HepG2 (cell line): ENCODE data around the gene CLK4. TPM values are rescaled to one million over a fixed set of nuclear protein-coding genes. Genes with fewer than 3 reads are reported as not detected.
A peak's percentile ranks its signal among the peaks of the same experiment; 100 is the strongest.

Source experiments
- ATM ChIP-seq: fragments of 450-650 bp; IDR thresholded peaks from 2 replicates; pipeline ENCODE4 v1.7.1; 2017; ENCODE audit warnings: mild to moderate bottlenecking, borderline replicate concordance
- FOSL2 ChIP-seq: sonication (generic); formaldehyde crosslinking; IDR thresholded peaks from 2 replicates; pipeline ENCODE4 v1.4.0; 2020; ENCODE audit warnings: missing genetic modification reagents
- FOXC1 ChIP-seq: sonication (generic); formaldehyde crosslinking; IDR thresholded peaks from 2 replicates; pipeline ENCODE4 v1.8.0; 2022; ENCODE audit warnings: mild to moderate bottlenecking, missing genetic modification reagents, borderline replicate concordance
- HDAC6 ChIP-seq: fragments of 200-600 bp; sonication (generic); IDR thresholded peaks from 2 replicates; pipeline ENCODE4 v1.7.0; 2017; ENCODE audit warnings: mild to moderate bottlenecking, antibody characterized with exemption, low read length, low read depth
- KDM4B ChIP-seq: sonication (generic); formaldehyde crosslinking; IDR thresholded peaks from 2 replicates; pipeline ENCODE4 v1.4.0; 2020; ENCODE audit warnings: missing genetic modification reagents
- KMT2A ChIP-seq: sonication (generic); formaldehyde crosslinking; IDR thresholded peaks from 2 replicates; pipeline ENCODE4 v1.4.0; 2020; ENCODE audit warnings: missing genetic modification reagents
- NFKBIZ ChIP-seq: IDR thresholded peaks from 2 replicates; pipeline ENCODE4 v1.6.1; 2018; ENCODE audit warnings: missing genetic modification reagents, missing compliant biosample characterization
- PCBP2 ChIP-seq: fragments of 200-400 bp; formaldehyde crosslinking; optimal IDR thresholded peaks from 2 replicates; pipeline ENCODE3; 2018; ENCODE audit warnings: low read length, low read depth; ENCODE audit not compliant: poor library complexity, severe bottlenecking
- SNAI1 ChIP-seq: sonication (generic); formaldehyde crosslinking; IDR thresholded peaks from 2 replicates; pipeline ENCODE4 v1.5.0; 2020; ENCODE audit warnings: mild to moderate bottlenecking, missing genetic modification reagents, borderline replicate concordance
- SP140L ChIP-seq: sonication (generic); formaldehyde crosslinking; IDR thresholded peaks from 2 replicates; pipeline ENCODE4 v1.4.0; 2020; ENCODE audit warnings: missing genetic modification reagents, borderline replicate concordance
- THAP11 ChIP-seq: IDR thresholded peaks from 2 replicates; pipeline ENCODE4 v1.6.1; 2016; ENCODE audit warnings: missing biosample characterization, missing genetic modification reagents
- YEATS4 ChIP-seq: sonication (generic); formaldehyde crosslinking; IDR thresholded peaks from 2 replicates; pipeline ENCODE4 v1.4.0; 2020; ENCODE audit warnings: missing genetic modification reagents, borderline replicate concordance
- ZNF205 ChIP-seq: IDR thresholded peaks from 2 replicates; pipeline ENCODE4 v1.6.1; 2018; ENCODE audit warnings: missing biosample characterization, missing genetic modification reagents
- ZNF367 ChIP-seq: sonication (generic); formaldehyde crosslinking; IDR thresholded peaks from 2 replicates; pipeline ENCODE4 v1.4.0; 2020; ENCODE audit warnings: missing genetic modification reagents, borderline replicate concordance
- ZNF501 ChIP-seq: sonication (generic); formaldehyde crosslinking; IDR thresholded peaks from 2 replicates; pipeline ENCODE4 v1.5.1; 2020; ENCODE audit warnings: mild to moderate bottlenecking, moderate library complexity, missing genetic modification reagents
- ZNF562 ChIP-seq: sonication (generic); formaldehyde crosslinking; IDR thresholded peaks from 2 replicates; pipeline ENCODE4 v1.8.0; 2022; ENCODE audit warnings: missing genetic modification reagents, borderline replicate concordance
- ZNF598 ChIP-seq: sonication (generic); formaldehyde crosslinking; IDR thresholded peaks from 2 replicates; pipeline ENCODE4 v1.5.1; 2020; ENCODE audit warnings: mild to moderate bottlenecking, missing genetic modification reagents, borderline replicate concordance
- ZNF747 ChIP-seq: sonication (generic); formaldehyde crosslinking; IDR thresholded peaks from 2 replicates; pipeline ENCODE4 v1.8.1; 2023; ENCODE audit warnings: missing genetic modification reagents, mild to moderate bottlenecking, borderline replicate concordance
- ZNF790 ChIP-seq: sonication (generic); formaldehyde crosslinking; IDR thresholded peaks from 2 replicates; pipeline ENCODE4 v1.8.0; 2022; ENCODE audit warnings: missing genetic modification reagents, mild to moderate bottlenecking, borderline replicate concordance
- ZNF839 ChIP-seq: sonication (generic); formaldehyde crosslinking; IDR thresholded peaks from 2 replicates; pipeline ENCODE4 v1.4.0; 2020; ENCODE audit warnings: missing genetic modification reagents, mild to moderate bottlenecking, borderline replicate concordance
- polyA plus RNA-seq, 8 experiments: library from polyadenylated mRNA; depleted of rRNA in 3 of 8; stranded (reverse) in 7 of 8; unstranded in 1 of 8; fragments of >200 nt; fragmentation: Illumina TruSeq in 4 of 8; extraction: Trizol in 4 of 8; gene quantifications; 2 replicates each; pipeline versions ENCODE4 v1.2.1 to v1.2.3, GENCODE V29; 2011 to 2016; ENCODE audit warnings: low read depth in 4 of 8, missing spikeins in 1 of 8, mixed read lengths in 1 of 8; ENCODE audit not compliant: insufficient read depth in 1 of 8
- total RNA-seq, 5 experiments: library from RNA; depleted of rRNA; stranded (reverse); fragments of >200 nt; fragmentation: Illumina TruSeq; extraction: Trizol; gene quantifications; 2 replicates each; pipeline ENCODE4 v1.2.3, GENCODE V29; 2016; ENCODE audit warnings: low read depth in 1 of 5
- TF ChIP-seq, protein P1 (sequence below): sonication (generic); formaldehyde crosslinking; IDR thresholded peaks from 2 replicates; pipeline ENCODE4 v1.5.0; 2020; ENCODE audit warnings: missing genetic modification reagents, mild to moderate bottlenecking, borderline replicate concordance
- TF ChIP-seq, protein P2 (sequence below): IDR thresholded peaks from 2 replicates; pipeline ENCODE4 v1.6.1; 2016; ENCODE audit warnings: missing compliant biosample characterization, missing genetic modification reagents, borderline replicate concordance
- TF ChIP-seq, protein P3 (sequence below): sonication (generic); formaldehyde crosslinking; IDR thresholded peaks from 2 replicates; pipeline ENCODE4 v1.8.0; 2022; ENCODE audit warnings: mild to moderate bottlenecking, missing genetic modification reagents, moderate library complexity
- TF ChIP-seq, protein P4 (sequence below): sonication (generic); formaldehyde crosslinking; IDR thresholded peaks from 2 replicates; pipeline ENCODE4 v1.5.1; 2020; ENCODE audit warnings: missing genetic modification reagents, mild to moderate bottlenecking, borderline replicate concordance

The CLK4 gene
- total and polyA plus RNA-seq, 2 of the 13 experiments (the other 11 are each of a cell fraction or from before 2014, with no cell fraction given) = 17.7 to 18.4 TPM

DNA sequence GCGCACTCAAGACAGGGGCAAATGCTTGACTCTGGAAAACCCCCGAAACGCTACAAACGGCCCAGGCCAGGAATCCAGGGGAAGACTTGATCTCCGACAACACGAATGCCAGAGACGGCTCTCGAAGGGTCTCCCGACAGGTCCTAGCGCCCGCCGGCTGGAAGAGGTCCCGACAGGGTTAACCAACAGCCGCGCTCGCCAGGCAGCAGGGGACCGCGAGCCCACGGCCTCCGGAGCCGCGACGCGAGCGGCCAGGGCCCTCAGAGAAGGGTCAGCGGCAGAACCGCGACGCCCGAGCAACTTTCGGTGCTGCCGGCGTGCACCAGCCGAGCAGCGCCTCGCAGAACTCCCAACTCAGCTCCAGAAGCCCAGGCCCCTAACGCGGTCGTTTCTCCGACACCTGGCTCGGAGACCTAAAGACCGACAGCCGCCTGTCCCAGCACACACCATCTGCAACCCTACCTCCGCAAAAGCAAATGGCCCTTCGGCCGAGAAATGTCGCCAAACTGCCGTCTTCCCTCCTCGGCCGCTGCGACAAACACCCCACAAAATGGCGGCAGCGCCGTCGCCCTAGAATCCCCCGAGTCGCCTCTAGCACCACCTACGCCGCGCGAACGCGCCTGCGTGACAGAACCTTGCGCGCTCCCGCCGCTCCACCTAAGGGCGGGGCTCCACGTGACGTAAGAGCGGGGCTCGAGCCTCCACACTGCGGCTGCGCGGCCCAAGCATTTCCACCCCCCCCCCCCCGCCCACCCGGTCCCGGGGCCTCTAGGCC, at the start of gene CLK4 (continued):
- TF ChIP-seq ZNF562 = no peak
- TF ChIP-seq ZNF367 (CRISPR knock-in tag) = no peak
- TF ChIP-seq, protein P1, sequence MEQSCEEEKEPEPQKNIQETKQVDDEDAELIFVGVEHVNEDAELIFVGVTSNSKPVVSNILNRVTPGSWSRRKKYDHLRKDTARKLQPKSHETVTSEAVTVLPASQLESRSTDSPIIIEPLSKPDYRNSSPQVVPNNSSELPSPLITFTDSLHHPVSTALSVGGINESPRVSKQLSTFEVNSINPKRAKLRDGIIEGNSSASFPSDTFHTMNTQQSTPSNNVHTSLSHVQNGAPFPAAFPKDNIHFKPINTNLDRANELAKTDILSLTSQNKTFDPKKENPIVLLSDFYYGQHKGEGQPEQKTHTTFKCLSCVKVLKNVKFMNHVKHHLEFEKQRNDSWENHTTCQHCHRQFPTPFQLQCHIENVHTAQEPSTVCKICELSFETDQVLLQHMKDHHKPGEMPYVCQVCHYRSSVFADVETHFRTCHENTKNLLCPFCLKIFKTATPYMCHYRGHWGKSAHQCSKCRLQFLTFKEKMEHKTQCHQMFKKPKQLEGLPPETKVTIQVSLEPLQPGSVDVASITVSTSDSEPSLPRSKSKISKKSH (CRISPR knock-in tag) = 0 out of 2 replicates have a peak, but pooled peaks have one; percentile 31
- TF ChIP-seq PCBP2 = no peak
- TF ChIP-seq YEATS4 (CRISPR knock-in tag) = peak; percentile 85; the same call in 1 of the 2 replicates
- TF ChIP-seq, protein P2, sequence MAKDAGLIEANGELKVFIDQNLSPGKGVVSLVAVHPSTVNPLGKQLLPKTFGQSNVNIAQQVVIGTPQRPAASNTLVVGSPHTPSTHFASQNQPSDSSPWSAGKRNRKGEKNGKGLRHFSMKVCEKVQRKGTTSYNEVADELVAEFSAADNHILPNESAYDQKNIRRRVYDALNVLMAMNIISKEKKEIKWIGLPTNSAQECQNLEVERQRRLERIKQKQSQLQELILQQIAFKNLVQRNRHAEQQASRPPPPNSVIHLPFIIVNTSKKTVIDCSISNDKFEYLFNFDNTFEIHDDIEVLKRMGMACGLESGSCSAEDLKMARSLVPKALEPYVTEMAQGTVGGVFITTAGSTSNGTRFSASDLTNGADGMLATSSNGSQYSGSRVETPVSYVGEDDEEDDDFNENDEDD = no peak
- TF ChIP-seq FOSL2 (CRISPR knock-in tag) = peak; percentile 16
- no peak for TF ChIP-seq ZNF839
- TF ChIP-seq, protein P3, sequence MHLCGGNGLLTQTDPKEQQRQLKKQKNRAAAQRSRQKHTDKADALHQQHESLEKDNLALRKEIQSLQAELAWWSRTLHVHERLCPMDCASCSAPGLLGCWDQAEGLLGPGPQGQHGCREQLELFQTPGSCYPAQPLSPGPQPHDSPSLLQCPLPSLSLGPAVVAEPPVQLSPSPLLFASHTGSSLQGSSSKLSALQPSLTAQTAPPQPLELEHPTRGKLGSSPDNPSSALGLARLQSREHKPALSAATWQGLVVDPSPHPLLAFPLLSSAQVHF (CRISPR knock-in tag) = 0 out of 2 replicates have a peak, but pooled peaks have one; percentile 58
- peak; percentile 84; the same call in 1 of the 2 replicates for TF ChIP-seq KMT2A (CRISPR knock-in tag)
- TF ChIP-seq SNAI1 (CRISPR knock-in tag) = no peak; the same call in 1 of the 2 replicates
- no peak; the same call in 1 of the 2 replicates for TF ChIP-seq ZNF790
- peak; percentile 39; the same call in 1 of the 2 replicates for TF ChIP-seq ZNF205 (CRISPR knock-in tag)
- TF ChIP-seq KDM4B (CRISPR knock-in tag) = no peak; the same call in 1 of the 2 replicates
- TF ChIP-seq THAP11 (CRISPR knock-in tag) = peak; percentile 65
- no peak for TF ChIP-seq HDAC6
- TF ChIP-seq FOXC1 = 0 out of 2 replicates have a peak, but pooled peaks have one; percentile 56
- no peak for TF ChIP-seq ATM
- TF ChIP-seq ZNF598 (CRISPR knock-in tag) = 0 out of 2 replicates have a peak, but pooled peaks have one; percentile 23
- TF ChIP-seq SP140L (CRISPR knock-in tag) = no peak
- peak; percentile 81 for TF ChIP-seq ZNF501 (CRISPR knock-in tag)
- TF ChIP-seq, protein P4, sequence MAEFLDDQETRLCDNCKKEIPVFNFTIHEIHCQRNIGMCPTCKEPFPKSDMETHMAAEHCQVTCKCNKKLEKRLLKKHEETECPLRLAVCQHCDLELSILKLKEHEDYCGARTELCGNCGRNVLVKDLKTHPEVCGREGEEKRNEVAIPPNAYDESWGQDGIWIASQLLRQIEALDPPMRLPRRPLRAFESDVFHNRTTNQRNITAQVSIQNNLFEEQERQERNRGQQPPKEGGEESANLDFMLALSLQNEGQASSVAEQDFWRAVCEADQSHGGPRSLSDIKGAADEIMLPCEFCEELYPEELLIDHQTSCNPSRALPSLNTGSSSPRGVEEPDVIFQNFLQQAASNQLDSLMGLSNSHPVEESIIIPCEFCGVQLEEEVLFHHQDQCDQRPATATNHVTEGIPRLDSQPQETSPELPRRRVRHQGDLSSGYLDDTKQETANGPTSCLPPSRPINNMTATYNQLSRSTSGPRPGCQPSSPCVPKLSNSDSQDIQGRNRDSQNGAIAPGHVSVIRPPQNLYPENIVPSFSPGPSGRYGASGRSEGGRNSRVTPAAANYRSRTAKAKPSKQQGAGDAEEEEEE (CRISPR knock-in tag) = no peak
- no peak for TF ChIP-seq NFKBIZ (CRISPR knock-in tag)
- no peak for TF ChIP-seq ZNF747 (CRISPR knock-in tag)
